GM23338 (cell line): Measurements from ENCODE around the gene HMCN2. TPM values are rescaled to one million over a fixed set of nuclear protein-coding genes. Genes with fewer than 3 reads are reported as not detected.

Experiments used
- ATAC-seq: fragments of 200-7000 bp; cut with Tn5 transposase; 3 replicates; pipeline ENCODE4 v1.9.1; 2020
- DNase-seq: peaks from one replicate; pipeline ENCODE4 v3.0.0-alpha.2; 2015; ENCODE audit warnings: low spot score
- H2AFZ ChIP-seq: fragments of 200-600 bp; sonication (generic); 2 replicates; pipeline ENCODE4 v1.8.0; 2016; ENCODE audit warnings: antibody characterized with exemption, mild to moderate bottlenecking, moderate library complexity
- H3F3A ChIP-seq: fragments of 200-600 bp; sonication (generic); replicated peaks from 2 replicates; pipeline ENCODE4 v1.8.0; 2017; ENCODE audit warnings: antibody characterized with exemption, mixed run types, low read depth
- H3K27ac ChIP-seq: fragments of 200-600 bp; sonication (generic); 2 replicates; pipeline ENCODE4 v1.6.1; 2016; ENCODE audit warnings: low read depth
- H3K27me3 ChIP-seq: fragments of 200-600 bp; sonication (generic); 2 replicates; pipeline ENCODE4 v1.8.0; 2016; ENCODE audit warnings: mild to moderate bottlenecking, mixed run types, moderate library complexity; ENCODE audit not compliant: insufficient read depth
- H3K36me3 ChIP-seq: fragments of 200-600 bp; sonication (generic); 2 replicates; pipeline ENCODE4 v1.8.0; 2016; ENCODE audit warnings: mild to moderate bottlenecking; ENCODE audit not compliant: insufficient read depth
- H3K4me1 ChIP-seq: fragments of 200-600 bp; sonication (generic); 2 replicates; pipeline ENCODE4 v1.8.0; 2016; ENCODE audit warnings: mild to moderate bottlenecking, moderate library complexity; ENCODE audit not compliant: insufficient read depth
- H3K4me2 ChIP-seq: fragments of 200-600 bp; sonication (generic); 2 replicates; pipeline ENCODE4 v1.7.1; 2017; ENCODE audit warnings: mixed run types
- H3K4me3 ChIP-seq: fragments of 200-600 bp; sonication (generic); 2 replicates; pipeline ENCODE4 v1.6.1; 2016; ENCODE audit warnings: mixed run types
- H3K79me2 ChIP-seq: fragments of 200-600 bp; sonication (generic); replicated peaks from 2 replicates; pipeline ENCODE4 v1.8.0; 2017; ENCODE audit warnings: mild to moderate bottlenecking; ENCODE audit not compliant: insufficient read depth
- H3K9me2 ChIP-seq: fragments of 200-600 bp; sonication (generic); 2 replicates; pipeline ENCODE4 v1.8.0; 2017; ENCODE audit not compliant: insufficient read depth
- H4K20me1 ChIP-seq: fragments of 200-600 bp; sonication (generic); replicated peaks from 2 replicates; pipeline ENCODE4 v1.8.0; 2017; ENCODE audit warnings: mild to moderate bottlenecking; ENCODE audit not compliant: insufficient read depth
- H3K27ac Mint-ChIP-seq: 2 replicates; pipeline ENCODE4 v1.8.0; 2020; ENCODE audit warnings: inconsistent platforms, mild to moderate bottlenecking, moderate library complexity, mixed read lengths
- H3K27me3 Mint-ChIP-seq: 3 replicates; pipeline ENCODE4 v1.8.0; 2022; ENCODE audit warnings: low read depth, mild to moderate bottlenecking, moderate library complexity, mixed read lengths, inconsistent platforms; ENCODE audit not compliant: insufficient read depth, poor library complexity
- H3K36me3 Mint-ChIP-seq: 3 replicates; pipeline ENCODE4 v1.8.0; 2021; ENCODE audit warnings: low read depth, mild to moderate bottlenecking, inconsistent platforms, moderate library complexity, mixed read lengths
- H3K4me1 Mint-ChIP-seq: 3 replicates; pipeline ENCODE4 v1.8.0; 2020; ENCODE audit warnings: mild to moderate bottlenecking, inconsistent platforms, mixed read lengths
- H3K4me3 Mint-ChIP-seq: 3 replicates; pipeline ENCODE4 v1.8.0; 2021; ENCODE audit warnings: moderate library complexity, mild to moderate bottlenecking, inconsistent platforms, mixed read lengths
- H3K9me3 Mint-ChIP-seq: 3 replicates; pipeline ENCODE4 v1.8.0; 2020; ENCODE audit warnings: moderate library complexity, mild to moderate bottlenecking, inconsistent platforms, mixed read lengths
- CREB1 ChIP-seq: fragments of 250-450 bp; sonication (Bioruptor Pico); IDR thresholded peaks from 2 replicates; pipeline ENCODE4 v1.5.0; 2020; ENCODE audit warnings: low read depth, mild to moderate bottlenecking, moderate library complexity
- CTCF ChIP-seq, 2 experiments: fragments of 200-600 bp in 1 of 2; sonication (generic) in 1 of 2; conservative IDR thresholded peaks; 2 replicates each; pipeline versions ENCODE4 v1.5.1 to v1.6.1; 2016 to 2017; ENCODE audit warnings: antibody characterized with exemption in 2 of 2, low read depth in 2 of 2, mild to moderate bottlenecking in 2 of 2, moderate library complexity in 1 of 2
- EZH2 ChIP-seq: fragments of 200-600 bp; sonication (generic); IDR thresholded peaks from one replicate; pipeline ENCODE4 v1.8.0; 2017; ENCODE audit warnings: antibody characterized with exemption, mild to moderate bottlenecking, low read depth; ENCODE audit not compliant: unreplicated experiment
- EZH2phosphoT487 ChIP-seq: fragments of 200-600 bp; sonication (generic); IDR thresholded peaks from one replicate; pipeline ENCODE4 v1.8.1; 2018; ENCODE audit warnings: antibody characterized with exemption; ENCODE audit not compliant: unreplicated experiment
- JUNB ChIP-seq: IDR thresholded peaks from one replicate; pipeline ENCODE4 v1.6.1; 2016; ENCODE audit warnings: antibody characterized with exemption; ENCODE audit not compliant: unreplicated experiment
- NANOG ChIP-seq: IDR thresholded peaks from 2 replicates; pipeline ENCODE4 v1.6.1; 2016; ENCODE audit warnings: antibody characterized with exemption, borderline replicate concordance
- POLR2AphosphoS5 ChIP-seq: IDR thresholded peaks from 2 replicates; pipeline ENCODE4 v1.6.1; 2016; ENCODE audit warnings: antibody characterized with exemption, low read depth
- REST ChIP-seq: IDR thresholded peaks from one replicate; pipeline ENCODE4 v1.6.1; 2018; ENCODE audit warnings: antibody characterized with exemption; ENCODE audit not compliant: unreplicated experiment
- STAT1 ChIP-seq: IDR thresholded peaks from one replicate; pipeline ENCODE4 v1.6.1; 2016; ENCODE audit warnings: antibody characterized with exemption; ENCODE audit not compliant: unreplicated experiment
- ZNF114 ChIP-seq: fragments of 250-450 bp; sonication (Bioruptor Pico); IDR thresholded peaks from 2 replicates; pipeline ENCODE4 v1.5.0; 2020; ENCODE audit warnings: mild to moderate bottlenecking, moderate library complexity
- ZNF331 ChIP-seq: fragments of 250-450 bp; sonication (Bioruptor Pico); IDR thresholded peaks from 2 replicates; pipeline ENCODE4 v1.5.0; 2020; ENCODE audit warnings: low read depth, mild to moderate bottlenecking, moderate library complexity
- polyA plus RNA-seq: library from polyadenylated mRNA; unstranded; fragments of >200 nt; fragmentation: Nextera tagmentation; extraction: Ambion mirVana; gene quantifications from 2 replicates; pipeline ENCODE4 v1.2.1, GENCODE V29; 2016
- total RNA-seq: library from RNA; depleted of rRNA; stranded (reverse); fragments of >200 nt; shearing (Covaris generic); gene quantifications from 2 replicates; pipeline ENCODE4 v1.2.3, GENCODE V29; 2014
- TF ChIP-seq, protein P1 (sequence below): fragments of 250-450 bp; sonication (Bioruptor Pico); IDR thresholded peaks from 2 replicates; pipeline ENCODE4 v1.5.0; 2020; ENCODE audit warnings: mild to moderate bottlenecking, moderate library complexity
- TF ChIP-seq, protein P2 (sequence below): IDR thresholded peaks from 2 replicates; pipeline ENCODE4 v1.6.1; 2016; ENCODE audit warnings: antibody characterized with exemption

Gene HMCN2
- total and polyA plus RNA-seq, 2 experiments from 2014 or later = 1.3 to 4.7 TPM

DNA sequence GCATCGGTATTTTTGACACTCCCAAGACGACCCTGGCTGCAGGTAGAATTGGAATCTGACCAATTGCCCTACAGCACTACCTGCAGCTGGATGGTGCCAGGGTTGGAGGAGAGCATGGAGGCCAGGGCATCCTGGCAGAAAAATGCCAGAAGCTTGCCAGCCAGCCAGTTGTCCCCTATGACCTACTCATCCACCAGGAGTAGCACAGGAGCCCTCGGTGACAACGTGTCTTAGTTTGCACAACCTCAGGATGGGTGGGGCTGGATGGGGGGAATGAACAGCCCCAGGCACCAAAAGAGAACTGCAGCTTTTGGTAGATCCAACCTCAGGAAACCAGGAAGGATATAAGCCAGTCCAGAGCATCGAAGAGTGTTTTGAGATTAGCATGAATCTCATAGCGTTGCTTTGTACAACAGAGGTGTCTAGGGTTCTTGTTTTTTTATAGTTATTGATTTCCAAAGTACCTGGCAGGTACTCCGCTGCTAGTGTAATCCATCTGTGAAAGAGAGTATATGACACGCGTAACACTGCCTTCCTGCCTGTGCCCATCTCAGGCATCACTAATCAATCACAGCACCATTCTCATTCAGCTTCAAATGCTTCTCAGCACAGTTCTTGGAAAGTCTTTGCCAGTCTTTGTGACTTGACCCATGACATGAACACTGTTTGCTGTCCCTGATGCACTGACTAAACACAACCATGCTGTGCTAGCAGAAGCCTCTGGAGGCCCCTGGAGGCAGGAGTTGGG lies 142.5 kb downstream of the HMCN2 start:
- no peak overlapping the region for H3K4me2 ChIP-seq
- no peaks in the 10 kb centered on the region for H4K20me1 ChIP-seq
- no peak overlapping the region for H2AFZ ChIP-seq
- H3K27me3 ChIP-seq = no peaks in the 10 kb centered on the region
- TF ChIP-seq EZH2phosphoT487 (no peak), EZH2 (no peak), NANOG (no peak), ZNF331 (CRISPR knock-in tag) (no peak), CREB1 (CRISPR knock-in tag) (no peak), POLR2AphosphoS5 (no peak), ZNF114 (CRISPR knock-in tag) (no peak), JUNB (no peak), REST (no peak), CTCF (conservative IDR thresholded peaks at IDR 0.05; ENCODE audit: low read depth in 2 of 2) (no peak), STAT1 (no peak)
- TF ChIP-seq, protein P1, sequence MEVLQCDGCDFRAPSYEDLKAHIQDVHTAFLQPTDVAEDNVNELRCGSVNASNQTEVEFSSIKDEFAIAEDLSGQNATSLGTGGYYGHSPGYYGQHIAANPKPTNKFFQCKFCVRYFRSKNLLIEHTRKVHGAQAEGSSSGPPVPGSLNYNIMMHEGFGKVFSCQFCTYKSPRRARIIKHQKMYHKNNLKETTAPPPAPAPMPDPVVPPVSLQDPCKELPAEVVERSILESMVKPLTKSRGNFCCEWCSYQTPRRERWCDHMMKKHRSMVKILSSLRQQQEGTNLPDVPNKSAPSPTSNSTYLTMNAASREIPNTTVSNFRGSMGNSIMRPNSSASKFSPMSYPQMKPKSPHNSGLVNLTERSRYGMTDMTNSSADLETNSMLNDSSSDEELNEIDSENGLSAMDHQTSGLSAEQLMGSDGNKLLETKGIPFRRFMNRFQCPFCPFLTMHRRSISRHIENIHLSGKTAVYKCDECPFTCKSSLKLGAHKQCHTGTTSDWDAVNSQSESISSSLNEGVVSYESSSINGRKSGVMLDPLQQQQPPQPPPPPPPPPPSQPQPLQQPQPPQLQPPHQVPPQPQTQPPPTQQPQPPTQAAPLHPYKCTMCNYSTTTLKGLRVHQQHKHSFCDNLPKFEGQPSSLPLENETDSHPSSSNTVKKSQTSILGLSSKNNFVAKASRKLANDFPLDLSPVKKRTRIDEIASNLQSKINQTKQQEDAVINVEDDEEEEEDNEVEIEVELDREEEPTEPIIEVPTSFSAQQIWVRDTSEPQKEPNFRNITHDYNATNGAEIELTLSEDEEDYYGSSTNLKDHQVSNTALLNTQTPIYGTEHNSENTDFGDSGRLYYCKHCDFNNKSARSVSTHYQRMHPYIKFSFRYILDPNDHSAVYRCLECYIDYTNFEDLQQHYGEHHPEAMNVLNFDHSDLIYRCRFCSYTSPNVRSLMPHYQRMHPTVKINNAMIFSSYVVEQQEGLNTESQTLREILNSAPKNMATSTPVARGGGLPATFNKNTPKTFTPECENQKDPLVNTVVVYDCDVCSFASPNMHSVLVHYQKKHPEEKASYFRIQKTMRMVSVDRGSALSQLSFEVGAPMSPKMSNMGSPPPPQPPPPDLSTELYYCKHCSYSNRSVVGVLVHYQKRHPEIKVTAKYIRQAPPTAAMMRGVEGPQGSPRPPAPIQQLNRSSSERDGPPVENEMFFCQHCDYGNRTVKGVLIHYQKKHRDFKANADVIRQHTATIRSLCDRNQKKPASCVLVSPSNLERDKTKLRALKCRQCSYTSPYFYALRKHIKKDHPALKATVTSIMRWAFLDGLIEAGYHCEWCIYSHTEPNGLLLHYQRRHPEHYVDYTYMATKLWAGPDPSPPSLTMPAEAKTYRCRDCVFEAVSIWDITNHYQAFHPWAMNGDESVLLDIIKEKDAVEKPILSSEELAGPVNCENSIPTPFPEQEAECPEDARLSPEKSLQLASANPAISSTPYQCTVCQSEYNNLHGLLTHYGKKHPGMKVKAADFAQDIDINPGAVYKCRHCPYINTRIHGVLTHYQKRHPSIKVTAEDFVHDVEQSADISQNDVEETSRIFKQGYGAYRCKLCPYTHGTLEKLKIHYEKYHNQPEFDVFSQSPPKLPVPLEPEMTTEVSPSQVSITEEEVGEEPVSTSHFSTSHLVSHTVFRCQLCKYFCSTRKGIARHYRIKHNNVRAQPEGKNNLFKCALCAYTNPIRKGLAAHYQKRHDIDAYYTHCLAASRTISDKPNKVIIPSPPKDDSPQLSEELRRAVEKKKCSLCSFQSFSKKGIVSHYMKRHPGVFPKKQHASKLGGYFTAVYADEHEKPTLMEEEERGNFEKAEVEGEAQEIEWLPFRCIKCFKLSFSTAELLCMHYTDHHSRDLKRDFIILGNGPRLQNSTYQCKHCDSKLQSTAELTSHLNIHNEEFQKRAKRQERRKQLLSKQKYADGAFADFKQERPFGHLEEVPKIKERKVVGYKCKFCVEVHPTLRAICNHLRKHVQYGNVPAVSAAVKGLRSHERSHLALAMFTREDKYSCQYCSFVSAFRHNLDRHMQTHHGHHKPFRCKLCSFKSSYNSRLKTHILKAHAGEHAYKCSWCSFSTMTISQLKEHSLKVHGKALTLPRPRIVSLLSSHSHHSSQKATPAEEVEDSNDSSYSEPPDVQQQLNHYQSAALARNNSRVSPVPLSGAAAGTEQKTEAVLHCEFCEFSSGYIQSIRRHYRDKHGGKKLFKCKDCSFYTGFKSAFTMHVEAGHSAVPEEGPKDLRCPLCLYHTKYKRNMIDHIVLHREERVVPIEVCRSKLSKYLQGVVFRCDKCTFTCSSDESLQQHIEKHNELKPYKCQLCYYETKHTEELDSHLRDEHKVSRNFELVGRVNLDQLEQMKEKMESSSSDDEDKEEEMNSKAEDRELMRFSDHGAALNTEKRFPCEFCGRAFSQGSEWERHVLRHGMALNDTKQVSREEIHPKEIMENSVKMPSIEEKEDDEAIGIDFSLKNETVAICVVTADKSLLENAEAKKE (CRISPR knock-in tag) = no peak
- TF ChIP-seq, protein P2, sequence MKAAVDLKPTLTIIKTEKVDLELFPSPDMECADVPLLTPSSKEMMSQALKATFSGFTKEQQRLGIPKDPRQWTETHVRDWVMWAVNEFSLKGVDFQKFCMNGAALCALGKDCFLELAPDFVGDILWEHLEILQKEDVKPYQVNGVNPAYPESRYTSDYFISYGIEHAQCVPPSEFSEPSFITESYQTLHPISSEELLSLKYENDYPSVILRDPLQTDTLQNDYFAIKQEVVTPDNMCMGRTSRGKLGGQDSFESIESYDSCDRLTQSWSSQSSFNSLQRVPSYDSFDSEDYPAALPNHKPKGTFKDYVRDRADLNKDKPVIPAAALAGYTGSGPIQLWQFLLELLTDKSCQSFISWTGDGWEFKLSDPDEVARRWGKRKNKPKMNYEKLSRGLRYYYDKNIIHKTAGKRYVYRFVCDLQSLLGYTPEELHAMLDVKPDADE = no peak
- H3K4me3 Mint-ChIP-seq = no peak overlapping the region
- no peak for DNase-seq
- H3K4me1 ChIP-seq = no peaks in the 10 kb centered on the region
- H3K27me3 Mint-ChIP-seq = peaks cover 7% of the 10 kb centered on the region
- no peak for ATAC-seq
- no peaks in the 10 kb centered on the region for H3F3A ChIP-seq
- no peaks in the 10 kb centered on the region for H3K9me3 Mint-ChIP-seq
- H3K27ac ChIP-seq = no peak overlapping the region
- H3K79me2 ChIP-seq = no peaks in the 10 kb centered on the region
- no peaks in the 10 kb centered on the region for H3K9me2 ChIP-seq
- 0 out of 3 replicates have a peak, but pooled peaks cover 2% of the 10 kb centered on the region for H3K4me1 Mint-ChIP-seq
- no peaks in the 10 kb centered on the region for H3K36me3 ChIP-seq
- H3K4me3 ChIP-seq = no peak overlapping the region
- no peak overlapping the region for H3K27ac Mint-ChIP-seq
- peaks cover 4% of the 10 kb centered on the region; the same call in 2 of the 3 replicates for H3K36me3 Mint-ChIP-seq
